Activated T-cell treated with anti-CD3 and anti-CD28 coated beads, Interleukin-2, amount 50 U/mL, for 1 hour (primary cell): ENCODE data around the gene SEPTIN7.

ENCODE experiments used
- DNase-seq: peaks from one replicate; pipeline ENCODE4 v3.0.0-alpha.2; 2020

Gene SEPTIN7

DNA sequence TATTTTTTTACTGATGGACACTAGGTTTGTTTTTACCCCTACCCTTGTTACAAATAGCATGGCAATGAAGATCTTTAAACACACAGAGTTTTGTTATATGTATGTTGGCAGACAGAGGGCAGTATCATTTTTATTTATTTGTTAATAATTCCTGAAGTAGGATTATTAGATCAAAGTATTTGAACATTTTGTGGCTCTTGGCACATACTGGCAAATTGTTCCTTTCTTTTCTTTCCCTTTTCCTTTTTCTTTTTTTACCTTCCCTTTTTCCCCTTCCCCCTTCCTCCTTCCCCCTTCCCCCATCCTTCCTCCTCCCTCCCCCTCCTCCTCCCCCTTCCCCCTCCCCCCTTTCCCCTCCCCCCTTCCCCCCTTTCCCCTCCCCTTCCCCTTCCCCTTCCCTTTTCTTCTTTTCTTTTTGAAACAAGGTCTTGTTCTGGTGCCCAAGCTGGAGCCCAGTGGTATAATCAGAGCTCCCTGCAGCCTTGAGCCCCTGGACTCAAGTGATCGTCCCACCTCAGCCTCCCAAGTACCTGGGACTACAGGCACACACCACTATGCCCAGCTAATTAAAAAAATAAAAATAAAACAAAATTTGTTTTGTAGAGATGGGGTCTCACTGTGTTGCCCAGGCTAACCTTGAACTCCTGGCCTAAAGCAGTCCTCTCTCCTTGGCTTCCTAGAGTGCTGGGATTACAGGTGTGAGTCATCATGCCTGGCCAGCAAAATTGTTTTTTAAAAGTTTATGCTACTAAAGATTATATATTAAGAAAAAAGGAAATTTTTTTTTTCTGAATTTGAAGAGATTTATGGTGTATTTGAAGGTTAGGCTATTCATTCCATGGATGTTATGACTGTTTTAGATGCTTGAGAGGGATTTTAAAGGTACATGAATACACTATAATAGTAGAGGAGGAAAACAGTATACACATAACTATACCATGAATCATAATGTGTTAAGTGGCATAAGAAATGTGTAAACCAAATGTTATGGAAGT is 39.3 kb downstream of the SEPTIN7 start:
- no peak for DNase-seq

DNA sequence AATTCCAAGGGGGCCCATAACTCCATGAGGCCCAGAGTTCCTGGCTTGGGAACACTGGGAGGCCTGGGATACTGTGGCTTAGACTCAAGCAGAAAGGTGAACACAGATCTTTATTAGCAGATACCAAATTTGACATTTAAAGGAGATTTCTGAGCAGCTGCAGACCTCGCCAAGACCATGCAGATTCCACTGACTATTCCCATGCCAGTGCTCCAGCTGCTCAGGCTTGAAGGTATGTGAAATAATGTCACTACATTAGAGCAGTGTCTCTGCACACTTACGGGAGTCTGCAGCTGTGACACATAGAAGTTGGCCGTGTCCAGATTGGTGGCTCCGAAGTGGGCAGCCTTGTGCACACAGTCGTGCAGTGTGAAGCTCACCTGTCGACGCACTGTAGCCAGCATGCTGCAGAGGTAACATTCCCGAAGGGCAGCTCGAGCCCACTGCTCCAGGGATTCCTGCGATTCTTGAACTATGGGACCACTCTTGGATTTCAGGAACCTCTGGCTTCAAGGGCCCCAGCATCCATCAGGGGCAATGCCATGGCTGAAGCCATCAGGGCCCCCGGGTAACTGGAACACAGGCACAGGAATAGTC is 46.1 kb downstream of the SEPTIN7 start:
- DNase-seq: no peak

DNA sequence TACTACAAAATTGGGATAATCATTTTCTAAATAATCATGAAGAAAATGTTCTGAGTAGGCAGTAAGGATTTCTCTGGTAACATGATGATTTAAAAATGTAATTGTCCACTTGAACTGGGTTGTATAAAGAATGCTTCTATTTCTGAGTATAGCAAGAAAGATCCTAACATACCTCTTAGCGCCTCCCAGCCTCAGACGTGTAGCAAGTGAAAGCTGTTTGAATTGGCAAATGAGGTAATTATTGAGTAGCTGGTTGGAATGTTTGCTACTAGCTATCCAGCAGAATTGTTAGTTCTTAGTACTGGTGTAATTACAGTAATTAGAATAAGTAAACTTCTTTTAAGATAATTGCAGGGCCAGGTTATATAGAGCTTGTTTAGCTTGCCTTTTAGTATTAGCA is 47.9 kb downstream of the SEPTIN7 start:
- DNase-seq: no peak

DNA sequence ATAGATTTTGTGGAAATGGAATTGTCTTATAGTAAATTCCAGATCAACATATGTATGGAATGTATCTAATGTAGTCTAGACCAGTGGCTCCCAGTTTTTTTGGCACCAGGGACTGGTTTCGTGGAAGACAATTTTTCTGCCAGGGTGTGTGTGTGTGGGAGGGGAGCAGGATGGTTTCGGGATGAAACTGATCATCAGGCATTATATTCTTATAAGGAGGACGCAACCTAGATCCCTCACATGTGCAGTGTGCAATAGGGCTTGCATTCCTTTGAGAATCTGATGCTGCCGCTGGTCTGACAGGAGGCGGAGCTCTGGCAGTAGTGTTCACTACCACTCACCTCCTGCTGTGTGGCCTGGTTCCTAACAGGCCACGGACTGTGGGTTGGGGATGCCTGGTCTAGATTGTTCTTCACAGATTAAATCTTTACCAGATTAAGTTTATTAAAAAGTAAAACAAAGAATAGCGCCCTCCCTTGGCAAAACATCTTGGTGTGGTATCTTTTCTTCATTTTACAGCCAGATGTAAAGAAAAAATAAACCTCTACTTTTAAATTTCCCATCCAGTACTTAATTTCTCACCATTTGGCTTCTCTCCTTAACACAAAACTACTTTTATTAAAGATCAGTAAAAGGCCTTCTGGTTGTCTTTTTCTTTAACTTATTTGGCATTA is 48.4 kb downstream of the SEPTIN7 start:
- no peak for DNase-seq

DNA sequence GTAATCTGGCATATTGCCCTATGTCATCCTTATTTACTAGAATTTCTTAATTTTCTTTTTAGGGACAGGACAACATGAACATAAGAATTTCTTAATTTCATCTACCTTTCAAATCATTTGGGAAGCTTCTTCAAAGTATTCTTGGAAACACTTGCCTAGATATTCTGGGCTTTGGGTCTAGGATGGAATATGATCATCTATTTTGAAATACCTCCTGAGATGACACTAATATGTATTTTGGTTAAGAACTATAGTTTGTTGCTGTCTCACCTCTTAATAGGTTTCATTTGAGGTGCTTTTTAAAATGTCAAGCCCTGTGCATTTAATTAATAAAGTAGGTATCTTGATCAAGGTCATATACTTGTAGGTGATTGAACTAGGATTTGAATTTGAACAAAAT is 49.1 kb downstream of the SEPTIN7 start:
- no peak for DNase-seq
